A673 (cell line): ENCODE data around the gene PAK1.

Experiments
- CTCF ChIP-seq: fragments of 300-800, 200-600 bp; sonication (generic); conservative IDR thresholded peaks from 2 replicates; pipeline ENCODE4 v1.5.1; 2017; ENCODE audit warnings: low read depth, mild to moderate bottlenecking, antibody characterized with exemption, low read length, moderate library complexity, mixed read lengths
- EZH2 ChIP-seq: fragments of 200-600 bp; sonication (generic); IDR thresholded peaks from 2 replicates; pipeline ENCODE4 v1.6.1; 2017; ENCODE audit warnings: borderline replicate concordance, low read depth, mild to moderate bottlenecking, mixed read lengths, antibody characterized with exemption, low read length; ENCODE audit not compliant: poor library complexity, severe bottlenecking

- TF ChIP-seq CTCF (no peak), EZH2 (no peak)
Observed at GRCh38 chr11:77332259-77332658, 141.6 kb downstream of the PAK1 start.
